B cell (primary cell): ENCODE data around the gene RNF175. TPM values are rescaled to one million over a fixed set of nuclear protein-coding genes. Genes with fewer than 3 reads are reported as not detected.

ENCODE experiments used
- ATAC-seq: fragments of 200-7000 bp; cut with Tn5 transposase; one replicate; pipeline ENCODE4 v1.10.0; 2021; ENCODE audit warnings: low read depth, mild to moderate bottlenecking, moderate number of reproducible peaks, moderate library complexity
- CTCF ChIA-PET: fragments of 350-600 bp; sonication (Branson Sonifier 250); formaldehyde crosslinking; loops from one replicate; lab custom pipeline; 2021; ENCODE audit warnings: antibody characterized with exemption, inconsistent platforms; lab: Charles Lee
- POLR2A ChIA-PET: fragments of 350-600 bp; sonication (Branson Sonifier 250); formaldehyde crosslinking; loops from one replicate; lab custom pipeline; 2021; ENCODE audit warnings: antibody characterized with exemption; lab: Charles Lee
- DNase-seq: peaks from one replicate; pipeline ENCODE4 v3.0.0; 2013
- H2AFZ ChIP-seq: 2 replicates; pipeline ENCODE4 v1.6.1; 2012; ENCODE audit warnings: mild to moderate bottlenecking, low read depth, low read length; ENCODE audit not compliant: insufficient read depth, poor library complexity, severe bottlenecking
- H3K27ac ChIP-seq, 2 donors: 1 replicate in 1 of 2; 2 replicates in 1 of 2; pipeline ENCODE4 v1.5.1; 2012 to 2013; ENCODE audit warnings: low read length in 2 of 2, mild to moderate bottlenecking in 2 of 2, moderate library complexity in 1 of 2
- H3K27me3 ChIP-seq, 4 experiments: fragments of 200-600 bp in 1 of 4; sonication (generic) in 1 of 4; replicated peaks in 1 of 4; 1 replicate in 2 of 4; 2 replicates in 2 of 4; pipeline versions ENCODE4 v1.6.1 to v1.7.0; 2013 to 2016; ENCODE audit warnings: low read length in 3 of 4, mild to moderate bottlenecking in 2 of 4, mixed read lengths in 1 of 4, moderate library complexity in 1 of 4; ENCODE audit not compliant: insufficient read depth in 4 of 4, control insufficient read depth in 3 of 4; ENCODE audit errors: control extremely low read depth in 1 of 4
- H3K36me3 ChIP-seq, 2 experiments: replicated peaks in 1 of 2; 1 replicate in 1 of 2; 2 replicates in 1 of 2; pipeline versions ENCODE4 v1.6.1 to v1.7.1; 2013; ENCODE audit warnings: low read length in 1 of 2; ENCODE audit not compliant: insufficient read depth in 2 of 2, control insufficient read depth in 1 of 2; ENCODE audit errors: control extremely low read depth in 1 of 2, extremely low read depth in 1 of 2
- H3K4me1 ChIP-seq, 2 donors: fragments of 200-600 bp in 1 of 2; sonication (generic) in 1 of 2; 1 replicate in 1 of 2; 2 replicates in 1 of 2; pipeline versions ENCODE4 v1.5.1 to v1.6.1; 2013 to 2017; ENCODE audit warnings: low read length in 2 of 2; ENCODE audit not compliant: control insufficient read depth in 2 of 2, insufficient read depth in 2 of 2
- H3K4me2 ChIP-seq: replicated peaks from 2 replicates; pipeline ENCODE3; 2012; ENCODE audit warnings: mild to moderate bottlenecking, low read depth, low read length; ENCODE audit not compliant: poor library complexity, severe bottlenecking
- H3K4me3 ChIP-seq, 5 experiments: fragments of 200-600 bp in 1 of 5; sonication (generic) in 1 of 5; 1 replicate in 3 of 5; 2 replicates in 2 of 5; pipeline versions ENCODE4 v1.5.1 to v1.7.0; 2011 to 2016; ENCODE audit warnings: low read length in 4 of 5, mild to moderate bottlenecking in 4 of 5, low read depth in 2 of 5, control low read depth in 1 of 5, moderate library complexity in 1 of 5; ENCODE audit not compliant: insufficient read depth in 1 of 5; ENCODE audit errors: control extremely low read depth in 1 of 5, extremely low read depth in 1 of 5
- H3K79me2 ChIP-seq: fragments of 200-600 bp; sonication (generic); one replicate; pipeline ENCODE4 v1.6.0; 2016; ENCODE audit warnings: low read length; ENCODE audit not compliant: control insufficient read depth, insufficient read depth
- H3K9ac ChIP-seq: fragments of 200-600 bp; sonication (generic); 2 replicates; pipeline ENCODE4 v1.6.1; 2017; ENCODE audit warnings: mild to moderate bottlenecking, low read length, moderate library complexity
- H3K9me3 ChIP-seq, 3 donors: one replicate each; pipeline versions ENCODE4 v1.6.1 to v1.7.1; 2013; ENCODE audit warnings: low read length in 2 of 3; ENCODE audit not compliant: control insufficient read depth in 2 of 3, insufficient read depth in 1 of 3; ENCODE audit errors: control extremely low read depth in 1 of 3
- H4K20me1 ChIP-seq: 2 replicates; pipeline ENCODE4 v1.6.0; 2012; ENCODE audit warnings: mild to moderate bottlenecking, low read length; ENCODE audit not compliant: insufficient read depth, control insufficient read depth, poor library complexity, severe bottlenecking
- H3K27ac Mint-ChIP-seq: one replicate; pipeline ENCODE4 v1.8.0; 2021; ENCODE audit warnings: mixed read lengths
- H3K27me3 Mint-ChIP-seq: one replicate; pipeline ENCODE4 v1.8.0; 2021; ENCODE audit warnings: mixed read lengths
- H3K4me1 Mint-ChIP-seq: one replicate; pipeline ENCODE4 v1.8.0; 2021; ENCODE audit warnings: mixed read lengths
- H3K4me3 Mint-ChIP-seq: one replicate; pipeline ENCODE4 v1.8.0; 2021; ENCODE audit warnings: mixed read lengths
- H3K9me3 Mint-ChIP-seq: one replicate; pipeline ENCODE4 v1.8.0; 2022; ENCODE audit warnings: mixed read lengths; ENCODE audit not compliant: insufficient read depth
- EZH2 ChIP-seq: IDR thresholded peaks from 2 replicates; pipeline ENCODE4 v1.6.1; 2012; ENCODE audit warnings: borderline replicate concordance, low read depth, mild to moderate bottlenecking, moderate library complexity, low read length; ENCODE audit not compliant: insufficient read depth, poor library complexity, severe bottlenecking
- WGBS: methylation state at CpG from one replicate; pipeline ENCODE4 v1.1.5; 2013; ENCODE audit warnings: missing lambda C conversion rate; ENCODE audit not compliant: insufficient coverage; 5-methylcytosine and 5-hydroxymethylcytosine counted together
- intact Hi-C: fragments of 100-400 bp; cut with micrococcal nuclease; formaldehyde crosslinking; loops from one replicate; pipeline ENCODE4 v1.10.0; 2022
- polyA plus RNA-seq: library from polyadenylated mRNA; depleted of rRNA; stranded (reverse); fragments of >200 nt; gene quantifications from 2 replicates; pipeline ENCODE4 v1.2.3, GENCODE V29; 2012
- total RNA-seq, 2 donors: library from RNA; stranded (reverse); fragments of 120-200 nt in 1 of 2; gene quantifications; 1 replicate in 1 of 2; 2 replicates in 1 of 2; pipeline versions ENCODE4 v1.2.3 to v1.2.4, GENCODE V29; 2013 to 2022
- TF ChIP-seq, protein P1 (sequence below): fragments of 200-600 bp; IDR thresholded peaks from one replicate; pipeline ENCODE4 v1.8.0; 2022; ENCODE audit warnings: antibody characterized with exemption, mild to moderate bottlenecking

RNF175 gene
- total and polyA plus RNA-seq, 2 donors (not counting 1 experiment from before 2014, with no cell fraction given) = not detected

DNA sequence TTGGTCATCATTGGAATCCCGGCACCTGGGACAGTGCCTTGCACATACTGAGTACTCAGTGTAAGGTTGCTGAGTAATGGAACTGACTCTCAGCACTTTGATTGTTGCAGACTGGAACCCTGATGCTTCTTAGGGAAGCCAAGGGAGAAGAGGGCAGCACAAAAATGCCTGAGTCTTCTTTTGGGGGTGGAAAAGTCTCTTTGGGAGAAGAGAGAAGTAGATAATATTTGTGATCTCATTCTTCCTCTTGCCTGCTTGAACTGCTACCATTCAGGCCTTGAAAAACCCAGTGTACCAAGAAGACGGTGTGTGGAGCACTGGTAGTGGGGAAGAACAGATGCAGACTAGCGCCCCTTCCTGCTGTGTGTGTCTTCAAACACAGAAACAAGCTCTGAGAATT is 16.8 kb upstream of the RNF175 start:
- H3K27me3 Mint-ChIP-seq = peaks cover 65% of the 10 kb centered on the region
- no peaks in the 10 kb centered on the region for H3K9me3 Mint-ChIP-seq
- intact Hi-C loops = no loop called here
- Histone ChIP-seq H3K9me3 (peaks cover 0 to 6% (median 6%) of the 10 kb centered on the region in 3 donors), H4K20me1 (no peaks in the 10 kb centered on the region), H3K36me3 (no peaks in the 10 kb centered on the region), H3K4me2 (no peak overlapping the region), H3K4me1 (no peaks in the 10 kb centered on the region), H3K9ac (no peak overlapping the region), H3K79me2 (no peaks in the 10 kb centered on the region), H3K27me3 (peaks cover 0 to 29% (median 24%) of the 10 kb centered on the region in 4 experiments), H2AFZ (no peak overlapping the region), H3K4me3 (no peak overlapping the region), H3K27ac (no peak overlapping the region)
- no peak for ATAC-seq
- H3K27ac Mint-ChIP-seq = no peak overlapping the region
- POLR2A ChIA-PET = no interaction called here
- H3K4me3 Mint-ChIP-seq = no peak overlapping the region
- H3K4me1 Mint-ChIP-seq = peaks cover 2% of the 10 kb centered on the region
- TF ChIP-seq, protein P1, sequence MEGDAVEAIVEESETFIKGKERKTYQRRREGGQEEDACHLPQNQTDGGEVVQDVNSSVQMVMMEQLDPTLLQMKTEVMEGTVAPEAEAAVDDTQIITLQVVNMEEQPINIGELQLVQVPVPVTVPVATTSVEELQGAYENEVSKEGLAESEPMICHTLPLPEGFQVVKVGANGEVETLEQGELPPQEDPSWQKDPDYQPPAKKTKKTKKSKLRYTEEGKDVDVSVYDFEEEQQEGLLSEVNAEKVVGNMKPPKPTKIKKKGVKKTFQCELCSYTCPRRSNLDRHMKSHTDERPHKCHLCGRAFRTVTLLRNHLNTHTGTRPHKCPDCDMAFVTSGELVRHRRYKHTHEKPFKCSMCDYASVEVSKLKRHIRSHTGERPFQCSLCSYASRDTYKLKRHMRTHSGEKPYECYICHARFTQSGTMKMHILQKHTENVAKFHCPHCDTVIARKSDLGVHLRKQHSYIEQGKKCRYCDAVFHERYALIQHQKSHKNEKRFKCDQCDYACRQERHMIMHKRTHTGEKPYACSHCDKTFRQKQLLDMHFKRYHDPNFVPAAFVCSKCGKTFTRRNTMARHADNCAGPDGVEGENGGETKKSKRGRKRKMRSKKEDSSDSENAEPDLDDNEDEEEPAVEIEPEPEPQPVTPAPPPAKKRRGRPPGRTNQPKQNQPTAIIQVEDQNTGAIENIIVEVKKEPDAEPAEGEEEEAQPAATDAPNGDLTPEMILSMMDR = no peak
- TF ChIP-seq EZH2 = no peak
- CTCF ChIA-PET = no interaction called here
- 95% methylated on average over 2 of the region's 3 CpGs for WGBS
- no peak for DNase-seq

DNA sequence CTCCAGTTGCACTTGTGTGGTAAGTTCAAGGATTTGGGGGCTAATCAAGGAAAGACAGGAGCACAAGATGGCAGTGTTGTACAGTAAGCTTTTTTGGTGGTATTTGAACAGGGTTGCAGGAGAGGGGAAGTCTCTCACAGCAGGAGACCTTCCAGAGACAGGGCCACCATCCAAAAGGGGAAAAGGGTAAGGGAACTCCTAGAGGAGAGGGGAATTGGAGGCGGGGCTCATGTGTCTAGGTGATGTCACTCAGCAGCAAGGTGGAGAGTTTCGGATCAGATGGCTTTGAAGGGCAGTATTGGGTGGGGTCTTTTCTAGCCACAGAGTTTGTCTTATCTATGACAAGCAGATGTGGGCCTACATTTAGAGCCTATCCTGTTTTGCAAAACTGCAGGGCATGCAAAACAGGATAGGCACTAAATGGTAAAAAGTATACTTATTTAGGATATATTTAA is 13.4 kb upstream of the RNF175 start:
- Histone ChIP-seq H3K9ac (no peak overlapping the region), H2AFZ (no peak overlapping the region), H3K4me1 (no peaks in the 10 kb centered on the region), H4K20me1 (no peaks in the 10 kb centered on the region), H3K9me3 (peaks cover 0 to 3% (median 0%) of the 10 kb centered on the region in 3 donors), H3K4me2 (no peak overlapping the region), H3K4me3 (no peak overlapping the region), H3K79me2 (no peaks in the 10 kb centered on the region), H3K27ac (no peak overlapping the region), H3K27me3 (peaks cover 0 to 28% (median 11%) of the 10 kb centered on the region in 4 experiments), H3K36me3 (no peaks in the 10 kb centered on the region)
- POLR2A ChIA-PET = no interaction called here
- no peak for ATAC-seq
- CTCF ChIA-PET = no interaction called here
- Mint-ChIP-seq H3K27ac (no peak overlapping the region), H3K4me1 (no peaks in the 10 kb centered on the region), H3K4me3 (no peak overlapping the region), H3K27me3 (peaks cover 56% of the 10 kb centered on the region), H3K9me3 (no peaks in the 10 kb centered on the region)
- intact Hi-C loops = no loop called here
- DNase-seq = no peak
- TF ChIP-seq EZH2 = no peak
- TF ChIP-seq, protein P1 = no peak
- WGBS = 83% methylated on average over 2 of the region's 2 CpGs
